Heart left ventricle (tissue), 16 donors: ENCODE results near the gene SLIT1. TPM values are rescaled to one million over a fixed set of nuclear protein-coding genes. Genes with fewer than 3 reads are reported as not detected.
"Not testable (repeated sequence)": the region's sequence is repeated elsewhere in the genome, so short reads cannot be mapped to it uniquely, and the experiment has no call there.

Experiments used
- ATAC-seq, 4 donors: fragments of 200-7000 bp; cut with Tn5 transposase; one replicate each; pipeline ENCODE4 v1.9.1; 2020 to 2022; ENCODE audit warnings: moderate library complexity in 4 of 4, mild to moderate bottlenecking in 3 of 4, moderate number of reproducible peaks in 1 of 4
- DNase-seq, 5 donors: peaks; one replicate each; pipeline ENCODE4 v3.0.0-alpha.2; 2020
- H3K27ac ChIP-seq, 12 donors: fragments of 200-600 bp; sonication (generic) in 4 of 12; one replicate each; pipeline versions ENCODE4 v1.5.0 to v1.8.0; 2016 to 2022; ENCODE audit warnings: mild to moderate bottlenecking in 2 of 12
- H3K27me3 ChIP-seq, 9 donors: fragments of 200-600 bp; sonication (generic) in 2 of 9; one replicate each; pipeline versions ENCODE4 v1.5.1 to v1.8.0; 2016 to 2022; ENCODE audit warnings: mild to moderate bottlenecking in 3 of 9
- H3K36me3 ChIP-seq, 9 donors: fragments of 200-600 bp; sonication (generic) in 2 of 9; one replicate each; pipeline versions ENCODE4 v1.5.0 to v1.8.0; 2018 to 2022; ENCODE audit warnings: mild to moderate bottlenecking in 2 of 9
- H3K4me1 ChIP-seq, 12 donors: fragments of 200-600 bp; sonication (generic) in 4 of 12; one replicate each; pipeline versions ENCODE4 v1.5.0 to v1.8.0; 2016 to 2022; ENCODE audit warnings: mild to moderate bottlenecking in 3 of 12
- H3K4me3 ChIP-seq, 12 donors: fragments of 200-600 bp; sonication (generic) in 4 of 12; one replicate each; pipeline versions ENCODE4 v1.5.0 to v1.8.0; 2017 to 2022; ENCODE audit warnings: mild to moderate bottlenecking in 9 of 12, moderate library complexity in 4 of 12
- H3K9me3 ChIP-seq, 12 donors: fragments of 200-600 bp; sonication (generic) in 4 of 12; one replicate each; pipeline versions ENCODE4 v1.5.0 to v1.8.0; 2016 to 2022; ENCODE audit warnings: mild to moderate bottlenecking in 1 of 12
- CTCF ChIP-seq, 12 donors: fragments of 200-600 bp; sonication (generic) in 4 of 12; IDR thresholded peaks; one replicate each; pipeline versions ENCODE4 v1.5.0 to v1.8.0; 2018 to 2022; ENCODE audit warnings: antibody characterized with exemption in 12 of 12, mild to moderate bottlenecking in 5 of 12
- POLR2A ChIP-seq, 2 donors: fragments of 450-650 bp; IDR thresholded peaks; one replicate each; pipeline ENCODE4 v1.6.1; 2017; ENCODE audit warnings: antibody characterized with exemption in 2 of 2, mild to moderate bottlenecking in 2 of 2, moderate library complexity in 2 of 2
- WGBS, 4 donors: extraction: QIAGEN DNeasy Blood & Tissue Kit in 2 of 4; methylation state at CpG; one replicate each; pipeline versions ENCODE4 v1.1.5 to v1.1.7; 2013 to 2018; 5-methylcytosine and 5-hydroxymethylcytosine counted together
- intact Hi-C, 10 donors: fragments of 100-400 bp; cut with DNase I; formaldehyde crosslinking; loops; one replicate each; pipeline versions ENCODE4 v1.11.1 to v1.14.2; 2022
- polyA plus RNA-seq, 2 donors: library from polyadenylated mRNA; stranded (reverse); fragments of 200-250 nt; gene quantifications; one replicate each; pipeline ENCODE4 v1.2.3, GENCODE V29; 2013
- total RNA-seq, 9 donors: library from RNA; depleted of rRNA in 2 of 9; stranded (reverse); fragments of >200 nt in 2 of 9; fragmentation: NEBNext Ultra II Directional in 3 of 9; extraction: Animal tissue kit (Norgen Biotek cat#: 25700) in 3 of 9; gene quantifications; one replicate each; pipeline versions ENCODE4 v1.1.0 to v1.2.4, GENCODE V29; 2016 to 2023
- donor health status: ischemic (EF 13 %, LVEDD 7.1; RV severe dilation, severe dysfunction).
- donor health status: healthy with polysubstance abuse.
- donor health status: DM: no; HTN: yes; CAD: no.
- donor health status: DM: no; HTN: no; CAD: no.
- donor health status: ischemic (EF 25% LVEDD 6.9; RV normal size, moderate dysfunction).
- donor health status: ischemic (EF 25% LVEDD 5.7; RV mildly dilated, moderate dysfunction).
- donor health status: healthy.
- donor health status: DM: yes; HTN: yes; CAD: no.
- donor health status: ischemic (EF 35%, LVEDD 5.7; RV mildly dilated, moderate dysfunction).
- donor health status: nonischemic (EF 11% LVEDD 7.7; RV severe dilation, severe dysfunction).
- donor health status: DM: yes; HTN: yes; CAD: no.
- donor health status: PGD.
- donor health status: ischemic (EF 29% LVEDD 5.4; RV normal size, mild dysfunction).
- donor health status: nonischemic (EF 23%, LVEDD 6.1; RV moderate dilation, normal function).

SLIT1 gene
- total and polyA plus RNA-seq, 11 donors, result 0.04 to 0.61 (median 0.12) TPM

- no peak for TF ChIP-seq CTCF (IDR thresholded peaks at IDR 0.05)
- TF ChIP-seq POLR2A (IDR thresholded peaks at IDR 0.05), result no peak
- DNase-seq, result no peak
- 76 to 88% (median 76%) methylated on average over 7 of the region's 7 CpGs for WGBS, 4 donors
- intact Hi-C loops, result loop anchor here in 2 of 10 donors (10.0 kb wide), 2 partner anchors 270 to 660 kb away; no protein-coding TSS in a partner anchor
- Histone ChIP-seq H3K9me3 (no peaks in the 10 kb centered on the region), H3K27ac (no peak overlapping the region), H3K4me1 (peaks cover 0 to 12% (median 10%) of the 10 kb centered on the region in 12 donors), H3K4me3 (no peak overlapping the region), H3K27me3 (no peaks in the 10 kb centered on the region), H3K36me3 (no peaks in the 10 kb centered on the region)
- no peak for ATAC-seq
Observed at GRCh38 chr10:97034301-97034700, 151.5 kb downstream of the SLIT1 start.

- DNase-seq, H3K27me3 ChIP-seq, H3K9me3 ChIP-seq, ATAC-seq, H3K27ac ChIP-seq, H3K36me3 ChIP-seq, H3K4me3 ChIP-seq: not testable (repeated sequence)
- whole genome bisulfite sequencing, 4 donors, result 92 to 96% (median 95%) methylated on average over 9 of the region's 9 CpGs
- intact Hi-C loops, result loop anchor here in 2 of 10 donors (10.0 kb wide), 2 partner anchors 269 to 659 kb away; no protein-coding TSS in a partner anchor
- H3K4me1 ChIP-seq, result peaks cover 0 to 12% (median 10%) of the 10 kb centered on the region in 12 donors
Observed at GRCh38 chr10:97033841-97034240, 151.9 kb downstream of the SLIT1 start.

- intact Hi-C loops, result loop anchor here in 2 of 10 donors (10.0 kb wide), 2 partner anchors 268 to 658 kb away; no protein-coding TSS in a partner anchor
- H3K4me1 ChIP-seq, result peaks cover 0 to 6% (median 5%) of the 10 kb centered on the region in 12 donors
- no peaks in the 10 kb centered on the region for H3K27me3 ChIP-seq
- ATAC-seq, result no peak
- H3K36me3 ChIP-seq, result no peaks in the 10 kb centered on the region
- no peak for TF ChIP-seq CTCF (IDR thresholded peaks at IDR 0.05)
- TF ChIP-seq POLR2A (IDR thresholded peaks at IDR 0.05), result no peak
- no peaks in the 10 kb centered on the region for H3K9me3 ChIP-seq
- no peak overlapping the region for H3K27ac ChIP-seq
- no peak overlapping the region for H3K4me3 ChIP-seq
- WGBS, 4 donors, result 56 to 72% (median 62%) methylated on average over 7 of the region's 7 CpGs
- DNase-seq, result no peak
Observed at GRCh38 chr10:97032624-97033023, 153.1 kb downstream of the SLIT1 start.

- ATAC-seq, result no peak
- no peaks in the 10 kb centered on the region for H3K36me3 ChIP-seq
- H3K4me1 ChIP-seq, result no peaks in the 10 kb centered on the region
- intact Hi-C loops, result loop anchor here in 2 of 10 donors (10.0 kb wide), 2 partner anchors 267 to 657 kb away; no protein-coding TSS in a partner anchor
- no peak for DNase-seq
- H3K27me3 ChIP-seq, result no peaks in the 10 kb centered on the region
- TF ChIP-seq POLR2A (IDR thresholded peaks at IDR 0.05) (no peak), CTCF (IDR thresholded peaks at IDR 0.05) (no peak)
- H3K27ac ChIP-seq, result no peak overlapping the region
- no peaks in the 10 kb centered on the region for H3K9me3 ChIP-seq
- 79 to 94% (median 89%) methylated on average over 5 to 11 of the region's 11 CpGs for WGBS, 4 donors
- H3K4me3 ChIP-seq, result no peak overlapping the region
Observed at GRCh38 chr10:97031459-97031858, 154.3 kb downstream of the SLIT1 start.

GRCh38 chr10:97030894-97031293 lies 154.9 kb downstream of the SLIT1 start:
- Histone ChIP-seq H3K27me3 (no peaks in the 10 kb centered on the region), H3K27ac (no peak overlapping the region), H3K36me3 (no peaks in the 10 kb centered on the region), H3K4me3 (no peak overlapping the region), H3K4me1 (no peaks in the 10 kb centered on the region), H3K9me3 (no peaks in the 10 kb centered on the region)
- intact Hi-C loops, result loop anchor here in 2 of 10 donors (10.0 kb wide), 2 partner anchors 266 to 656 kb away; no protein-coding TSS in a partner anchor
- TF ChIP-seq CTCF (IDR thresholded peaks at IDR 0.05) (no peak), POLR2A (IDR thresholded peaks at IDR 0.05) (no peak)
- 69 to 87% (median 76%) methylated on average over 3 to 6 of the region's 6 CpGs for WGBS, 4 donors
- DNase-seq, result no peak
- no peak for ATAC-seq
